Measurements from ENCODE around the gene AZU1.

The AZU1 gene

GRCh38 chr19:797528-798414, 29.9 kb upstream of the AZU1 start:
- DNase-seq (ENCODE audit: low spot score): peak; percentile 82

- no peak for DNase-seq (ENCODE audit: low spot score)
Observed at GRCh38 chr19:798415-799075, 29.1 kb upstream of the AZU1 start.

- DNase-seq (ENCODE audit: low spot score): no peak
Observed at GRCh38 chr19:799076-799881, 28.4 kb upstream of the AZU1 start.

GRCh38 chr19:800360-801029, 27.1 kb upstream of the AZU1 start:
- DNase-seq (ENCODE audit: low spot score): no peak

GRCh38 chr19:801030-801860, 26.4 kb upstream of the AZU1 start:
- DNase-seq (ENCODE audit: low spot score): no peak

- no peak for DNase-seq (ENCODE audit: low spot score)
Observed at GRCh38 chr19:801861-802497, 25.7 kb upstream of the AZU1 start.

- no peak for DNase-seq (ENCODE audit: low spot score)
Observed at GRCh38 chr19:802498-803098, 25.0 kb upstream of the AZU1 start.

GRCh38 chr19:803099-803561, 24.5 kb upstream of the AZU1 start:
- no peak for DNase-seq (ENCODE audit: low spot score)

GRCh38 chr19:803686-804418, 23.8 kb upstream of the AZU1 start:
- no peak for DNase-seq (ENCODE audit: low spot score)

- DNase-seq (ENCODE audit: low spot score): no peak
Observed at GRCh38 chr19:804419-805165, 23.0 kb upstream of the AZU1 start.

GRCh38 chr19:805166-805551, 22.5 kb upstream of the AZU1 start:
- no peak for DNase-seq (ENCODE audit: low spot score)

GRCh38 chr19:805600-806550, 21.8 kb upstream of the AZU1 start:
- DNase-seq (ENCODE audit: low spot score): no peak

GRCh38 chr19:806815-807421, 20.7 kb upstream of the AZU1 start:
- DNase-seq (ENCODE audit: low spot score): no peak

- DNase-seq (ENCODE audit: low spot score): no peak
Observed at GRCh38 chr19:807627-808422, 19.8 kb upstream of the AZU1 start.

GRCh38 chr19:808423-808775, 19.2 kb upstream of the AZU1 start:
- DNase-seq (ENCODE audit: low spot score): no peak

All from globus pallidus (tissue), 1 donor.